Panc1 (cell line): Measurements from ENCODE around the gene ANKRD22. TPM values are rescaled to one million over a fixed set of nuclear protein-coding genes. Genes with fewer than 3 reads are reported as not detected.

Experiments used
- ATAC-seq: fragments of 200-7000 bp; cut with Tn5 transposase; 2 replicates; pipeline ENCODE4 v1.9.1; 2020; ENCODE audit warnings: mild to moderate bottlenecking, moderate library complexity
- Bru-seq: library from RNA; stranded (reverse); fragments of 400-500 nt; gene quantifications from one replicate; lab custom pipeline; 2021; lab: Mats Ljungman, UMichigan
- BruChase-seq, 2 experiments: library from RNA; stranded (reverse); fragments of 400-500 nt; gene quantifications; one replicate each; lab custom pipeline; 2021; lab: Mats Ljungman, UMichigan
- BruUV-seq: library from RNA; stranded (reverse); fragments of 400-500 nt; replicated peaks from 2 replicates; lab custom pipeline; 2021; lab: Mats Ljungman, UMichigan
- CTCF ChIA-PET: fragments of 300-600 bp; sonication (Branson Sonifier 250); formaldehyde crosslinking; loops from one replicate; lab custom pipeline; 2022; ENCODE audit warnings: antibody characterized with exemption; lab: Charles Lee
- POLR2A ChIA-PET: fragments of 300-600 bp; sonication (Branson Sonifier 250); formaldehyde crosslinking; loops from one replicate; lab custom pipeline; 2022; ENCODE audit warnings: antibody characterized with exemption; lab: Charles Lee
- DNase-seq: peaks from one replicate; pipeline ENCODE4 v3.0.0-alpha.2; 2010; ENCODE audit warnings: low read depth, low spot score
- H3K27ac ChIP-seq: 2 replicates; pipeline ENCODE4 v1.5.1; 2011; ENCODE audit warnings: mild to moderate bottlenecking, low read length, inconsistent platforms
- H3K27me3 ChIP-seq: fragments of 200-500 bp; sonication (Bioruptor generic); 2 replicates; pipeline ENCODE4 v1.6.0; 2014; ENCODE audit warnings: low read length, inconsistent platforms; ENCODE audit not compliant: control insufficient read depth, insufficient read depth
- H3K36me3 ChIP-seq: fragments of 200-500 bp; sonication (Bioruptor generic); 2 replicates; pipeline ENCODE4 v1.5.1; 2014; ENCODE audit warnings: inconsistent platforms, mild to moderate bottlenecking, low read length, moderate library complexity; ENCODE audit not compliant: control insufficient read depth, insufficient read depth
- H3K4me1 ChIP-seq: 2 replicates; pipeline ENCODE4 v1.5.1; 2011; ENCODE audit warnings: inconsistent platforms, mild to moderate bottlenecking, low read length, moderate library complexity; ENCODE audit not compliant: control insufficient read depth, insufficient read depth
- H3K4me3 ChIP-seq, 2 experiments: 2 replicates each; pipeline ENCODE4 v1.5.1; 2011 to 2012; ENCODE audit warnings: low read depth in 2 of 2, low read length in 2 of 2, mild to moderate bottlenecking in 2 of 2, inconsistent platforms in 1 of 2, moderate library complexity in 1 of 2
- H3K9me3 ChIP-seq: fragments of 200-500 bp; sonication (Bioruptor generic); 2 replicates; pipeline ENCODE4 v1.5.1; 2014; ENCODE audit warnings: low read depth, mild to moderate bottlenecking, inconsistent platforms, low read length, moderate library complexity; ENCODE audit not compliant: control insufficient read depth, insufficient read depth
- POLR2AphosphoS5 ChIP-seq: IDR thresholded peaks from 2 replicates; pipeline ENCODE4 v1.6.1; 2012; ENCODE audit warnings: mild to moderate bottlenecking, low read depth, low read length, moderate library complexity
- in situ Hi-C: cut with HindIII; loops from 2 replicates; pipeline ENCODE4 v1.10.0; 2016; ENCODE audit warnings: low sequenced_read_pairs, low pct_unique_long_range_greater_than_20kb
- intact Hi-C: fragments of 100-400 bp; cut with micrococcal nuclease; formaldehyde crosslinking; loops from one replicate; pipeline ENCODE4 v1.10.0; 2022; ENCODE audit not compliant: unreplicated experiment
- long read RNA-seq: library from polyadenylated mRNA; unstranded; transcript quantifications from one replicate; pipeline ENCODE4 v2.0.0, GENCODE V29; 2021; ENCODE audit not compliant: unreplicated experiment
- polyA plus RNA-seq: library from polyadenylated mRNA; unstranded; fragments of >200 nt; gene quantifications from one replicate; pipeline ENCODE4 v1.2.1, GENCODE V29; 2012; ENCODE audit warnings: missing spikeins; ENCODE audit not compliant: insufficient read length
- total RNA-seq: library from RNA; stranded (reverse); gene quantifications from one replicate; pipeline ENCODE4 v1.2.1, GENCODE V29; 2021; ENCODE audit not compliant: unreplicated experiment
- TF ChIP-seq, protein P1 (sequence below), 2 experiments: IDR thresholded peaks; 2 replicates each; pipeline ENCODE4 v1.6.1; 2011 to 2012; ENCODE audit warnings: low read depth in 2 of 2, control low read depth in 1 of 2, low read length in 1 of 2, mild to moderate bottlenecking in 1 of 2, moderate library complexity in 1 of 2; ENCODE audit not compliant: insufficient read depth in 1 of 2
- TF ChIP-seq, protein P2 (sequence below): fragments of 450-650 bp; IDR thresholded peaks from 2 replicates; pipeline ENCODE4 v1.5.1; 2017; ENCODE audit warnings: mild to moderate bottlenecking

Gene ANKRD22
- 0.15 TPM for total RNA-seq
- polyA plus RNA-seq = not detected
- percentile 20 among the genes with signal in this experiment for Bru-seq, nascent RNA
- percentile 12 among the genes with signal in this experiment for BruChase-seq, experiment 1, labeled RNA remaining after a 2-hour chase
- BruChase-seq, experiment 2, labeled RNA remaining after a 6-hour chase = percentile 10 among the genes with signal in this experiment
- long read RNA-seq = 0 reads

DNA sequence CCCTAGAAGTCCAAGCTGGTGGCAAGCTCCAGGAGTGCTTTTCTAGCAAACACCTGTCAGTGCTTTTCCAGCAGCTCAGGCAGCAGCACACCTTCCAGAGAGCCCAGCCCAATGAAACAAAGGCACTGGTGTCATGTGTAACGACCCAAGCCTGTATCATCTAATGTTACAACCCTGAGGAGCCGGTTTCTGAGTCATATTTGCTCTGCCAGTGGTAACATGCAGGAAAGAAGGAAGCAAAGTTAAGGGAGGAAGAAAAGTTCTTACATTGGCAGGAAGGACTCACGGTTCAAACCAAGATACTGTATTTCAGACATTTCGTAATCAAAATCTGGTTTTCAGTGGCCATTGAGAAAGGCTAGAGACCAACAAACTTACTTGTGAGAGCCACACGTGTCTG lies at the start of gene ANKRD22:
ANKRD22 (minus strand) TSS at position 139 of the 400 bp plus-strand sequence. CDS start 237 bp downstream, outside the sequence.
- peak; percentile 72 for ATAC-seq
- no TSS peak for BruUV-seq

DNA sequence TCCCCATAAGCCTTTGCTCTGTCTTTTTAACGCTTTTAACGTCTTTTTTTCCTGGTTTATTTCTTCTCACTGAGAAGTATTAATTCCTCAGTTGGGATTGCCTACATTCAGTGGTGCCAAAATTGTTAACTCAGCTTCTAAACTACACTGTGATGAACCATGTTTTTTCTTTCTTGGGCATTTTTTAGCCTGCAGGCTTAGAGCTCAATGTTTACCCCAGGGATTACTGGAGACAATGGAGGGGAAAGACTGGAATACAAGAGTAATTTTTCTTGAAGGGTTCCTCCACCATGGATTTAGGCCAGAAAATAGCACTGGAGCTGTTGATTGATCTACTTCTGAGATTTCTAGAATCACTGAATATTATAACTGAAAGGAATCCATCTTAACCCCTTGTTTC lies 48.2 kb upstream of the ANKRD22 start:
- Histone ChIP-seq H3K4me3 (no peak overlapping the region), H3K36me3 (peaks cover 16% of the 10 kb centered on the region), H3K4me1 (peaks cover 49% of the 10 kb centered on the region), H3K27me3 (no peaks in the 10 kb centered on the region), H3K27ac (peak overlapping the region; percentile 46; the same call in 1 of the 2 replicates), H3K9me3 (no peaks in the 10 kb centered on the region)
- intact Hi-C loops = loop anchor here (1.0 kb wide), 1 partner anchor 36 kb away; no protein-coding TSS in a partner anchor
- TF ChIP-seq, protein P1, sequence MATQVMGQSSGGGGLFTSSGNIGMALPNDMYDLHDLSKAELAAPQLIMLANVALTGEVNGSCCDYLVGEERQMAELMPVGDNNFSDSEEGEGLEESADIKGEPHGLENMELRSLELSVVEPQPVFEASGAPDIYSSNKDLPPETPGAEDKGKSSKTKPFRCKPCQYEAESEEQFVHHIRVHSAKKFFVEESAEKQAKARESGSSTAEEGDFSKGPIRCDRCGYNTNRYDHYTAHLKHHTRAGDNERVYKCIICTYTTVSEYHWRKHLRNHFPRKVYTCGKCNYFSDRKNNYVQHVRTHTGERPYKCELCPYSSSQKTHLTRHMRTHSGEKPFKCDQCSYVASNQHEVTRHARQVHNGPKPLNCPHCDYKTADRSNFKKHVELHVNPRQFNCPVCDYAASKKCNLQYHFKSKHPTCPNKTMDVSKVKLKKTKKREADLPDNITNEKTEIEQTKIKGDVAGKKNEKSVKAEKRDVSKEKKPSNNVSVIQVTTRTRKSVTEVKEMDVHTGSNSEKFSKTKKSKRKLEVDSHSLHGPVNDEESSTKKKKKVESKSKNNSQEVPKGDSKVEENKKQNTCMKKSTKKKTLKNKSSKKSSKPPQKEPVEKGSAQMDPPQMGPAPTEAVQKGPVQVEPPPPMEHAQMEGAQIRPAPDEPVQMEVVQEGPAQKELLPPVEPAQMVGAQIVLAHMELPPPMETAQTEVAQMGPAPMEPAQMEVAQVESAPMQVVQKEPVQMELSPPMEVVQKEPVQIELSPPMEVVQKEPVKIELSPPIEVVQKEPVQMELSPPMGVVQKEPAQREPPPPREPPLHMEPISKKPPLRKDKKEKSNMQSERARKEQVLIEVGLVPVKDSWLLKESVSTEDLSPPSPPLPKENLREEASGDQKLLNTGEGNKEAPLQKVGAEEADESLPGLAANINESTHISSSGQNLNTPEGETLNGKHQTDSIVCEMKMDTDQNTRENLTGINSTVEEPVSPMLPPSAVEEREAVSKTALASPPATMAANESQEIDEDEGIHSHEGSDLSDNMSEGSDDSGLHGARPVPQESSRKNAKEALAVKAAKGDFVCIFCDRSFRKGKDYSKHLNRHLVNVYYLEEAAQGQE (IDR thresholded peaks at IDR 0.05; ENCODE audit: insufficient read depth in 1 of 2, low read depth in 2 of 2, low read length in 1 of 2) = no peak
- TF ChIP-seq, protein P2, sequence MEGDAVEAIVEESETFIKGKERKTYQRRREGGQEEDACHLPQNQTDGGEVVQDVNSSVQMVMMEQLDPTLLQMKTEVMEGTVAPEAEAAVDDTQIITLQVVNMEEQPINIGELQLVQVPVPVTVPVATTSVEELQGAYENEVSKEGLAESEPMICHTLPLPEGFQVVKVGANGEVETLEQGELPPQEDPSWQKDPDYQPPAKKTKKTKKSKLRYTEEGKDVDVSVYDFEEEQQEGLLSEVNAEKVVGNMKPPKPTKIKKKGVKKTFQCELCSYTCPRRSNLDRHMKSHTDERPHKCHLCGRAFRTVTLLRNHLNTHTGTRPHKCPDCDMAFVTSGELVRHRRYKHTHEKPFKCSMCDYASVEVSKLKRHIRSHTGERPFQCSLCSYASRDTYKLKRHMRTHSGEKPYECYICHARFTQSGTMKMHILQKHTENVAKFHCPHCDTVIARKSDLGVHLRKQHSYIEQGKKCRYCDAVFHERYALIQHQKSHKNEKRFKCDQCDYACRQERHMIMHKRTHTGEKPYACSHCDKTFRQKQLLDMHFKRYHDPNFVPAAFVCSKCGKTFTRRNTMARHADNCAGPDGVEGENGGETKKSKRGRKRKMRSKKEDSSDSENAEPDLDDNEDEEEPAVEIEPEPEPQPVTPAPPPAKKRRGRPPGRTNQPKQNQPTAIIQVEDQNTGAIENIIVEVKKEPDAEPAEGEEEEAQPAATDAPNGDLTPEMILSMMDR = no peak
- ChIA-PET CTCF (no interaction called here), POLR2A (no interaction called here)
- BruUV-seq = no TSS peak
- in situ Hi-C loops = no loop called here
- no peak for ATAC-seq
- no peak for DNase-seq

More for the DNA sequence above, at the start of gene ANKRD22:
- ChIA-PET POLR2A (no interaction called here), CTCF (no interaction called here)
- no peaks in the 10 kb centered on the region for H3K27me3 ChIP-seq
- no peak within 1 kb of the TSS for H3K27ac ChIP-seq
- intact Hi-C loops = no loop called here
- no peaks in the 10 kb centered on the region for H3K9me3 ChIP-seq
- H3K4me1 ChIP-seq = peaks cover 9% of the 10 kb centered on the region
- no peak within 1 kb of the TSS for H3K4me3 ChIP-seq
- H3K36me3 ChIP-seq = no peaks in the 10 kb centered on the region
- DNase-seq = no peak
- in situ Hi-C loops = no loop called here
- TF ChIP-seq POLR2AphosphoS5 = no peak
- TF ChIP-seq, protein P2 = no peak
- TF ChIP-seq, protein P1 (IDR thresholded peaks at IDR 0.05; ENCODE audit: insufficient read depth in 1 of 2, low read depth in 2 of 2, low read length in 1 of 2) = no peak
